GM19372 (cell line): ENCODE results near the gene SH3YL1.

Source experiments
- ATAC-seq: cut with Tn5 transposase; IDR thresholded peaks from one replicate; pipeline ENCODE4 v1.9.1; 2021; ENCODE audit warnings: mild to moderate bottlenecking, low read depth, moderate library complexity; ENCODE audit not compliant: unreplicated experiment

SH3YL1 gene

GRCh38 chr2:282371-283263 lies 18.8 kb upstream of the SH3YL1 start:
- ATAC-seq: no peak

GRCh38 chr2:281381-281780 lies 17.5 kb upstream of the SH3YL1 start:
- no peak for ATAC-seq

GRCh38 chr2:280650-281110 lies 16.8 kb upstream of the SH3YL1 start:
- no peak for ATAC-seq

- ATAC-seq: no peak
Measured at GRCh38 chr2:279956-280649, 16.3 kb upstream of the SH3YL1 start.

GRCh38 chr2:279366-279765 lies 15.5 kb upstream of the SH3YL1 start:
- no peak for ATAC-seq

GRCh38 chr2:278927-279320 lies 15.1 kb upstream of the SH3YL1 start:
- ATAC-seq: no peak

- no peak for ATAC-seq
Measured at GRCh38 chr2:278312-278926, 14.6 kb upstream of the SH3YL1 start.

- ATAC-seq: peak; percentile 91
Measured at GRCh38 chr2:275466-275865, 11.6 kb upstream of the SH3YL1 start.

GRCh38 chr2:274503-274902 lies 10.7 kb upstream of the SH3YL1 start:
- ATAC-seq: no peak

GRCh38 chr2:273333-273732 lies 9.5 kb upstream of the SH3YL1 start:
- ATAC-seq: no peak

GRCh38 chr2:271917-272316 lies 8.1 kb upstream of the SH3YL1 start:
- ATAC-seq: no peak

GRCh38 chr2:270861-271260 lies 7.0 kb upstream of the SH3YL1 start:
- ATAC-seq: no peak

- no peak for ATAC-seq
Measured at GRCh38 chr2:269356-270030, 5.7 kb upstream of the SH3YL1 start.

- no peak for ATAC-seq
Measured at GRCh38 chr2:268323-268722, 4.5 kb upstream of the SH3YL1 start.

GRCh38 chr2:264493-265468 lies 949 bp upstream of the SH3YL1 start, which contains the start of gene ACP1:
TSS of gene ACP1 (plus strand) at chr2:264947. CDS start at chr2:264965, 18 bp downstream.
- ATAC-seq: peak; percentile 82

GRCh38 chr2:263022-263738 lies 652 bp downstream of the SH3YL1 start:
- no peak for ATAC-seq

- ATAC-seq: no peak
Measured at GRCh38 chr2:262117-262516, 1.7 kb downstream of the SH3YL1 start.

- ATAC-seq: no peak
Measured at GRCh38 chr2:260507-261161, 3.2 kb downstream of the SH3YL1 start.
